GM12873 (cell line): Measurements from ENCODE around the gene TOP3A.

ENCODE experiments used
- TF ChIP-seq, protein P1 (sequence below): IDR thresholded peaks from 2 replicates; pipeline ENCODE4 v1.5.1; 2012; ENCODE audit warnings: low read depth, mild to moderate bottlenecking, moderate library complexity, low read length, control low read depth; ENCODE audit not compliant: insufficient read depth; ENCODE audit errors: missing control alignments

TOP3A gene

DNA sequence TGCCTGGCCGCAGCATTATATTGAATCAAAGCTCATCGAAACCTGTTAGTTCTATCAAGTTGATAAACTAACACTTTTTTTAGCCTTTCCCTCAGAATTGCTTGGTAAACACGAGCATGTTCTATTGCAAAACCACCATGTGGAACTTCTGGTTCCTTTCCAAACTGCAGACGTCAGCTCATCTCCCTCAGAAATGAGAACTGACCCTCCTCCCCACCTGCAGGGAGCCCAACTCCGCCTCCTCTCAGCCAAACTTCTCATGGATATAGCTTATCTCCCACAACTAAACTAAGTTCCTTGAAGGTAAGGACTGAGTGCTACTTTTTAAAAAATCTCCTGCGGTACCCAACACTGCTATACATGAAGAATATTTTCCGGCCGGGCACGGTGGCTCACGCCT, 41.8 kb upstream of the TOP3A start:
- TF ChIP-seq, protein P1, sequence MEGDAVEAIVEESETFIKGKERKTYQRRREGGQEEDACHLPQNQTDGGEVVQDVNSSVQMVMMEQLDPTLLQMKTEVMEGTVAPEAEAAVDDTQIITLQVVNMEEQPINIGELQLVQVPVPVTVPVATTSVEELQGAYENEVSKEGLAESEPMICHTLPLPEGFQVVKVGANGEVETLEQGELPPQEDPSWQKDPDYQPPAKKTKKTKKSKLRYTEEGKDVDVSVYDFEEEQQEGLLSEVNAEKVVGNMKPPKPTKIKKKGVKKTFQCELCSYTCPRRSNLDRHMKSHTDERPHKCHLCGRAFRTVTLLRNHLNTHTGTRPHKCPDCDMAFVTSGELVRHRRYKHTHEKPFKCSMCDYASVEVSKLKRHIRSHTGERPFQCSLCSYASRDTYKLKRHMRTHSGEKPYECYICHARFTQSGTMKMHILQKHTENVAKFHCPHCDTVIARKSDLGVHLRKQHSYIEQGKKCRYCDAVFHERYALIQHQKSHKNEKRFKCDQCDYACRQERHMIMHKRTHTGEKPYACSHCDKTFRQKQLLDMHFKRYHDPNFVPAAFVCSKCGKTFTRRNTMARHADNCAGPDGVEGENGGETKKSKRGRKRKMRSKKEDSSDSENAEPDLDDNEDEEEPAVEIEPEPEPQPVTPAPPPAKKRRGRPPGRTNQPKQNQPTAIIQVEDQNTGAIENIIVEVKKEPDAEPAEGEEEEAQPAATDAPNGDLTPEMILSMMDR = no peak

DNA sequence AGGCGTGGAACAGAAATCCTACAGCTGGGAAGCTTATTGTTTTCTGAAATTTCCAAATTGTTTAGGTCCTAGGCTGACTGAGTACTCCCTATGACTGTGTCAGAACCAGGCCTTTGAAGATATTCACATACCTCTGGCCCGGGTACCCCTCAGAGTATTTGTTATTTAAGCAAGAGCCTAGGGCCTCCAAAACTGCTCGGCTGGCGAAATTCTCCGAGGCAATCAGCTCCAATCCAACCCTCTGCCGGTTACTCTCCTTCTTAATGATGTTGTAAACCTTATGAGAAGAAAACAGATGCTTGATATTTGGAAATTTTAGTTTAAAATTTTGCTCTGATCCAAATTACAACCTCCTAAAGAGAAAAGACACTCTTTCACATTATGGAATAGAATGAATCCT, 38.7 kb upstream of the TOP3A start:
- TF ChIP-seq, protein P1 = no peak

GRCh38 chr17:18344021-18344420, 29.2 kb upstream of the TOP3A start:
- TF ChIP-seq, protein P1 = no peak

- TF ChIP-seq, protein P1 = no peak
Measured at GRCh38 chr17:18339933-18340332, 25.1 kb upstream of the TOP3A start.

DNA sequence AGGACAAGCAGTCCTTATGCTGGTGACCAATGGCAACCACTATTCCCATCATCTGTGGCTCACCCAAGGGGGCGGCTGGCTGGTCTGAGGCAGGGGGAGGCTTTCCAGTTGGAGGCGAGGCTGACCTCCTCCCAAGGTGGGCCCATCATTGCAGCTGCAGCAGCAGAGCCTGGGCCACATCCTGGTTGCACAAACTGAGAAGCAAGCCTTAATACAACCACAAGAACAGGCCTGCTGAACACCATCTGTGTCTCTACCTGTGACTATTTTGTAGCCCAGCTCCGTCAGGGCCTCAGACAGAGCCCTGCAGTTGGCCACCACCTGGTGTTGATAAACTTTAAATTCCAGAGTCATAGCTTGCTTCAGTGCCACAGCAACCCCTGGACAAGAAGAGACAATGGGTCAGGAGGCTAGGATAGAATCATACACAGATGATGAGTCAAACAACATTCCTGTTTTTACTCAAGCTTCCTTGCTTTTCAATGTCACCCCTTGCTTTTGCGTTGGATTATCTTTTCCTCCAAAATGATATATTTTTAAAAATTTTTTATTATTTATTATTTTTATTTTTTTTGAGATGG, 18.2 kb upstream of the TOP3A start:
- TF ChIP-seq, protein P1 = no peak

- TF ChIP-seq, protein P1 = no peak
Measured at GRCh38 chr17:18331879-18332278, 17.1 kb upstream of the TOP3A start.

- TF ChIP-seq, protein P1 = no peak
Measured at GRCh38 chr17:18328643-18329204, 13.9 kb upstream of the TOP3A start.
